GM10248 (cell line): ENCODE measurements around the gene ATP2C2.

Experiments
- CTCF ChIA-PET: fragments of 300-600 bp; sonication (Branson Sonifier 250); formaldehyde crosslinking; extraction: SDS; loops from one replicate; lab custom pipeline; 2021; ENCODE audit warnings: antibody characterized with exemption; lab: Yijun Ruan, JAX
- POLR2A ChIA-PET: fragments of 350-650 bp; sonication (Branson Sonifier 250); formaldehyde crosslinking; extraction: SDS; loops from one replicate; lab custom pipeline; 2020; ENCODE audit warnings: antibody characterized with exemption; lab: Yijun Ruan, JAX
- DNase-seq: peaks from one replicate; pipeline ENCODE4 v3.0.0; 2012; ENCODE audit errors: extremely low spot score
- TF ChIP-seq, protein P1 (sequence below): IDR thresholded peaks from 2 replicates; pipeline ENCODE4 v1.5.1; 2012; ENCODE audit warnings: mild to moderate bottlenecking, low read depth; ENCODE audit errors: extremely low read depth, missing control alignments, control extremely low read depth

The ATP2C2 gene

GRCh38 chr16:84362471-84362941 lies 5.8 kb upstream of the ATP2C2 start:
- ChIA-PET CTCF (no interaction called here), POLR2A (no interaction called here)
- DNase-seq, result no peak
- TF ChIP-seq, protein P1, sequence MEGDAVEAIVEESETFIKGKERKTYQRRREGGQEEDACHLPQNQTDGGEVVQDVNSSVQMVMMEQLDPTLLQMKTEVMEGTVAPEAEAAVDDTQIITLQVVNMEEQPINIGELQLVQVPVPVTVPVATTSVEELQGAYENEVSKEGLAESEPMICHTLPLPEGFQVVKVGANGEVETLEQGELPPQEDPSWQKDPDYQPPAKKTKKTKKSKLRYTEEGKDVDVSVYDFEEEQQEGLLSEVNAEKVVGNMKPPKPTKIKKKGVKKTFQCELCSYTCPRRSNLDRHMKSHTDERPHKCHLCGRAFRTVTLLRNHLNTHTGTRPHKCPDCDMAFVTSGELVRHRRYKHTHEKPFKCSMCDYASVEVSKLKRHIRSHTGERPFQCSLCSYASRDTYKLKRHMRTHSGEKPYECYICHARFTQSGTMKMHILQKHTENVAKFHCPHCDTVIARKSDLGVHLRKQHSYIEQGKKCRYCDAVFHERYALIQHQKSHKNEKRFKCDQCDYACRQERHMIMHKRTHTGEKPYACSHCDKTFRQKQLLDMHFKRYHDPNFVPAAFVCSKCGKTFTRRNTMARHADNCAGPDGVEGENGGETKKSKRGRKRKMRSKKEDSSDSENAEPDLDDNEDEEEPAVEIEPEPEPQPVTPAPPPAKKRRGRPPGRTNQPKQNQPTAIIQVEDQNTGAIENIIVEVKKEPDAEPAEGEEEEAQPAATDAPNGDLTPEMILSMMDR, result no peak

DNA sequence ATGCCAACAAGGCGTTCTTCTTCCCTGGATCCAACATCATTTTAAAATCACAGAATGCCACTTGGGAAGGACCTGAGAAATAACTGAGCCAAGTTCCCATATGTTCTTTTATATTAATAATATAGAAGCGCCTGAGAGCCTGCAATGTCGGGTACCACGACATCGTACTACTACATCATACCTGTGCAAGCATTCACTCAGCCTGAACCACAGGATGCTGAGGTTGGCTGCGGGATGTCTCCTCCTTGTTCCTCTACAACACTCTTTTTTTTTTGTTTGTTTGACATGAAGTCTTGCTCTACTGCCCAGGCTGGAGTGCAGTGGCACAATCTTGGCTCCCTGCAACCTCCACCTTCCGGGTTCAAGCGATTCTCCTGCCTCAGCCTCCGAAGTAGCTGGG lies 2.1 kb upstream of the ATP2C2 start:
- ChIA-PET POLR2A (no interaction called here), CTCF (no interaction called here)
- DNase-seq, result no peak
- TF ChIP-seq, protein P1, result no peak

- ChIA-PET CTCF (no interaction called here), POLR2A (no interaction called here)
- DNase-seq, result no peak
- TF ChIP-seq, protein P1, result no peak
Measured at GRCh38 chr16:84367297-84367680, 1.0 kb upstream of the ATP2C2 start.

GRCh38 chr16:84367750-84368307 lies 509 bp upstream of the ATP2C2 start:
- no peak for DNase-seq
- ChIA-PET CTCF (no interaction called here), POLR2A (no interaction called here)
- TF ChIP-seq, protein P1, result no peak

DNA sequence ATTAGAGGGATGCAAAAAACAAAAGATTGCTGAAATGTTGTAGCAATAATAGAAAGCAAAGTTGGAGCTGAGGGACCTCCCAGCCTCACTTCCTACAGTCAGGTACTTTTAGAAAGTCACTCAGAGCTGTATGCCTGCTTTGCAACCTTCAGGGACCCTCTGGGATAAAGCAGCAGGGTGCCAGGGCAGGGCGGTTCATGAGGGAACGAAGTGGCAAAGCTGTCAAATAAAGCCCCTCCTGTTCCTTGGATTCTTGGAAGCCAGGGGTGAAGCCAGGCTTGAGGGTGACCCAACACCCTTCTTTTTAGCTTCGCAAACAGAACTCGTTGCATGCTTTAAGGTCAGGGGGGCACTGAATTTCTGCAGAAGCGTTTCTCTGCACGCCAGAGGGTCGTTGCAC lies 767 bp downstream of the ATP2C2 start:
- POLR2A ChIA-PET, result no interaction called here
- no peak for DNase-seq
- CTCF ChIA-PET, result interaction anchor here (1.3 kb wide), 1 partner anchor 10 kb away, joined by 3 read pairs; no protein-coding TSS in a partner anchor
- TF ChIP-seq, protein P1, result no peak

DNA sequence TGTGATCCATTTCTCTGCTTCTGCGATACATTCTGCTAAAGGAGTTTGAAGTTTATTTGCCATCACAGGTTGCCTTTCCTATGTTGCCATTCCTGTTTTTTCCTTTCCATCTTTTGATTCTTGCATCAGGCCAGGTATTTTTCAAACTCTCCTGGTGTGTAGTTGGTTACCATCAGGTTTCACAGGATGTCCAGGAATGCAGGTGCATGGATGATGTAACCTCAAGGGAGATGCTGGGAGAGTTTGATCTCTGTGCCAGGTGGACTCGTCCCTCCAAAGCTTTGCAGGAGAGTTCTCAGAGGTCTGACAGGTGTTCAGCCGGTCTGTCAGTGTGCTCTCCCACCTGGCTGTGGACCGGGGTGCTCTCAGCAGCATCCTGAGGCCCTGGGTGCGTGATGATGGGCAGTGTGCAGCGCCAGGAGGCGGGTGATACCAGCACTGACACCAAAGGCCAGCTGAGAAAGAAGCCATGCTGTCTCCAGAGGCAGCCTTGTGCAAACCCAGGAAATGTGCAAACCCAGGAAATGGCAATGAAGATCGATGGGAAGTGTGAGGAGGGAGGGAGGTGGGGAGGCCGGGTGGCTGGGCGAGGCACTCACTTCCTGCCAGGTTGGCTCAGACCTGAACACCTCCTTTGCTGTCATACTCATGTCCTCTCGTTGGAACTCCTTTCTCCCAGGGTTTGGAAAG lies 1.7 kb downstream of the ATP2C2 start:
- ChIA-PET POLR2A (no interaction called here), CTCF (interaction anchor here (1.3 kb wide), 1 partner anchor 11 kb away, joined by 3 read pairs; no protein-coding TSS in a partner anchor)
- TF ChIP-seq, protein P1, result no peak
- DNase-seq, result no peak
